GM12864 (cell line): ENCODE data around the gene SYNJ2.

Experiments used
- DNase-seq: peaks from one replicate; pipeline ENCODE4 v3.0.0-alpha.2; 2011; ENCODE audit warnings: low read depth
- H3K4me3 ChIP-seq: 2 replicates; pipeline ENCODE4 v1.5.1; 2011; ENCODE audit warnings: mild to moderate bottlenecking, low read depth, low read length, control low read depth
- CTCF ChIP-seq: IDR thresholded peaks from 2 replicates; pipeline ENCODE4 v1.5.1; 2011; ENCODE audit warnings: low read depth, mild to moderate bottlenecking, moderate library complexity, low read length, control low read depth, inconsistent platforms; ENCODE audit errors: missing control alignments

The SYNJ2 gene

GRCh38 chr6:158021814-158022748, 40.4 kb downstream of the SYNJ2 start:
- DNase-seq, result no peak
- TF ChIP-seq CTCF, result no peak

DNA sequence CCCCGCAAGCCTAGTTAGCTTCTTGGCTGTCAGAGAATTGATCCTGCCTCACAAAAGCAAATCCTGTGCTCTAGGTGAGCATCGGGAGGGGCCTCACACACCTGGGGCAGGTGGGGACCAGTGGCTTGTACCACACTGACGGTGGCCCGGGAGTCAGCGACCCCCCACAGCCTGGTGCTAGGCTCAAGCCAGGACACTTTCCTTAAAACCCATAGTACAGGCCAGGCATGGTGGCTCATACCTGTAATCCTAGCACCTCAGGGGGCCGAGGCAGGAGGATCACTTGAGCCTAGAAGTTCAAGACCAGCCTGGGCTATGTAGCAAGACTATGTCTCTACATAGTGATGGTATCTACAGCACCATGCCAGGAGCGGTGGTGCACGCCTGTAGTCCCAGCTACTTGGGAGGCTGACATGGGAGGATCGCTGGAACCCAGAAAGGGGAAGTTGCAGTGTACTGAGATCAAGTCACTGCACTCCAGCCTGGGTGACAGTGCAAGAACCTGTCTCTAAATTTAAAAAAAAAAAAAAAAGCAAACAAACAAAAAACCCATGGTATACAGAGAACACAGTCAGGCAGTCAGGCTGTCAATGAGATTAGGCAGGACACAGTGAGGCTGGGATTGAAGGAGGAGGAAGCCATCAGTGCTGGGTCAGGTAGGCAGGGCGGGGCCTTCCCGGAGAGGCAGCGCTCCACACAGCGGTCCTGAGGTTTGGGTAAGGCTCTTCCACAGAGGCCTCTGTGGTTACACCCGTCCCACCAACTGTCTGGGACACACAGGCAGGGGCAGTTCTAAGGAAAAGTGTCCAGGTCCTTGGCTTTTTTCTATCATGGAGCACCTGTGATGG, 41.3 kb downstream of the SYNJ2 start:
- no peak for DNase-seq
- no peak for TF ChIP-seq CTCF
- H3K4me3 ChIP-seq, result no peak overlapping the region

More at GRCh38 chr6:158021814-158022748, 40.4 kb downstream of the SYNJ2 start:
- H3K4me3 ChIP-seq, result no peak overlapping the region

DNA sequence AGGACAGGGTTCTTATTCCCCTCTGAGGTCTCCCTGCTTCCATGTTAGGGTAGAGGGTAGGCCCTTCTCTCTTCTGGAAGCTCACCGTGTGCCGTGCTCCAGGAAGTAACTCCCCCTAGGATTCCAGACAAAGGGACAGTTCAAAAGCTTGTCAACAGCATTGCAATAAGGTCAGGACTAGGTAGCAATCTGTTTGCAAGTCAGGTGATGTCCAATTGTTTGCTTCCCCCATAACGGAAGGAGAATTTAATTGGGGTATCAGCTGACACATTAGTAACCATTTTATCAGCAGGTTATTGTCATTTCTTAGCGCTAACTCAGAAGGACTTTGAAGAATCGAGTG, 41.9 kb downstream of the SYNJ2 start:
- H3K4me3 ChIP-seq, result no peak overlapping the region
- TF ChIP-seq CTCF, result no peak
- DNase-seq, result no peak

DNA sequence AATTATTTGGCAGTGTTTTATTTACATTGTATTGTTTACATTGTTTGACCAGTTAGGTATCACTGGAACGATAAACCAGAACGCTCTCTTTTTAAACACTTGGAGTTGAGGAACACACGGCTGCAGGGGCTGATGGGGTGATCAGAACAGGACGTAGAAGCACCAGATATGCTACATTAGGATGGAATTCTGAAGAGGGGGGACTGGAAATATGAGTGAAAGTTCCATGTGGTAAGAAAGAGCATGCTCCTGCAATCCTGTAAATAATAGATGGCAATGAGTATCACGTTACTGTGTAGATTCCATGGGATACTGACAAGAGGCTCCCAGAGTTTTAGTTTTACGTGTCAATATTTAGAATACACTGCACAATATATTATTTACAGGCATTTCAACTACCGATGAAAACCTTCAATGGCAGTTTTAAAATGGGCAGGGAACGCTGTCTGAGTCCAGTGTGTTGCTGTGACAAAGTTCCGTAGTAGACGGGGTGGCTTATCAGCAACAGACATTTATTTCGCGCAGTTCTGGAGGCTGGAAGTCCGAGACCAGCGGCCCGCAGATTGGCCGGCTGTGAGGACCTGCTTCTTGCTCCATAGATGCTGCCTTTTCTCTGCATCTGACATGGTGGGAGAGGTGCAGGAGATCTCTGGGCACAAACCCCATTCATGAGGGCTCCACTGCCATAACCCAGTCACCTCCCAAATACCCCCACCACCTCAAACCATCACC, 43.1 kb downstream of the SYNJ2 start:
- DNase-seq, result no peak
- H3K4me3 ChIP-seq, result no peak overlapping the region
- TF ChIP-seq CTCF, result no peak

DNA sequence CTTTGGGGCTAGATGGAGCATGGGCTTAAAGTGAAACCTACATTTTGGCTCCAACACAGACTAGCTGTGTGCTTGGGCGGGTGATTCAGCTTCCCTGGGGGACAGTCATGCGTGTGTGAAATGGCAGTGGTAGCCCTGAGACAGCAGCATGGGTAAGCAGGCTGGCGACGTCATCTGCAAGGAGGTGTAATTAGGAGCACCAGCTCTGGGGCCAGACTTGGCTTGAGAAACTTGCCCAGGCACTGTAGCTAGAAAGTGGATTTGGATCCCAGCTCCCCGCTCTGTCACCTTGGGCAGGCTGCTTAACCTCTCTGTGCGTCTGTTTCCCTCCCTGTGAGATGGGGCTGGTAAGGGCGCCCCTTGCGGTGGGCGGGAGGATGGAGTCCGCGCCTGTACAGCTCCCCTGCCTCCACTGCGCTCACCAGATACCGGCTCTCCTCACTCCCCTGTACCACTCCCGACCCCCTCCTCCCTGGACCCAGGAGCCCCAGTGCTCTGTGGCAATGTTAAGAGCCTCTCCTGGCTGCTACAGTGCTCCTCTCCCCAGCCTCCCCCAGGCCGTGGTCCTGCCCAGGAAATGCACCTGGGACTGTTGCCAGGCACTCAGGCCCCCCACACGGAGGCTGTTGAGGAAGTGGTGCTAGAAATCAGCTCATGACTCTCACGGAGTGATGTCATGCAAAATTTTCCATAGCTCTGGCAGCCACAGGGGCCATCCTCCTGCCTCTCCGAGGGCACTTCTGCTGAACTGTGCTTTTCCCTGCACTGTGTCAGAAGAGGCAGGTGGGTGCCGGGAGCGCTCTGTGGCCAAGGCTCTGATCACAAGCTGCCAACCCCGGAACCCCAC, 44.6 kb downstream of the SYNJ2 start:
- peak; percentile 44 for DNase-seq
- TF ChIP-seq CTCF, result peak; percentile 98
- peak overlapping the region; percentile 27 for H3K4me3 ChIP-seq
